H1 (cell line): ENCODE measurements around the gene CNNM3. TPM values are rescaled to one million over a fixed set of nuclear protein-coding genes. Genes with fewer than 3 reads are reported as not detected.

ENCODE experiments used
- ATF2 ChIP-seq: IDR thresholded peaks from 2 replicates; pipeline ENCODE4 v1.6.1; 2012; ENCODE audit warnings: low read length, inconsistent platforms
- CEBPB ChIP-seq: IDR thresholded peaks from 2 replicates; pipeline ENCODE4 v1.6.1; 2012; ENCODE audit warnings: low read depth, low read length
- E2F6 ChIP-seq: IDR thresholded peaks from 2 replicates; pipeline ENCODE4 v1.6.1; 2012; ENCODE audit warnings: inconsistent platforms
- HDAC2 ChIP-seq, 2 experiments: fragments of 300-600 bp in 1 of 2; sonication (generic) in 1 of 2; IDR thresholded peaks; 2 replicates each; pipeline ENCODE4 v1.6.1; 2011 to 2012; ENCODE audit warnings: low read depth in 2 of 2, low read length in 2 of 2, mild to moderate bottlenecking in 2 of 2, moderate library complexity in 2 of 2, borderline replicate concordance in 1 of 2, inconsistent platforms in 1 of 2
- KDM5A ChIP-seq: fragments of 200-600 bp; IDR thresholded peaks from 2 replicates; pipeline ENCODE4 v1.7.1; 2012; ENCODE audit warnings: mild to moderate bottlenecking, low read length, inconsistent platforms, mixed read lengths
- POLR2A ChIP-seq, 2 experiments: IDR thresholded peaks; 1 replicate in 1 of 2; 2 replicates in 1 of 2; pipeline ENCODE4 v1.6.1; 2011; ENCODE audit warnings: low read depth in 2 of 2, low read length in 2 of 2, mild to moderate bottlenecking in 2 of 2; ENCODE audit errors: control extremely low read depth in 1 of 2
- POLR2AphosphoS5 ChIP-seq: IDR thresholded peaks from 2 replicates; pipeline ENCODE4 v1.6.1; 2011; ENCODE audit warnings: low read depth, low read length
- SIRT6 ChIP-seq: IDR thresholded peaks from one replicate; pipeline ENCODE4 v1.7.1; 2012; ENCODE audit warnings: low read length, inconsistent platforms
- SP4 ChIP-seq: IDR thresholded peaks from 2 replicates; pipeline ENCODE4 v1.6.1; 2012; ENCODE audit warnings: low read length, inconsistent platforms
- SUZ12 ChIP-seq: fragments of 200-600 bp; sonication (generic); IDR thresholded peaks from 2 replicates; pipeline ENCODE4 v1.6.1; 2012; ENCODE audit warnings: mild to moderate bottlenecking, inconsistent platforms, low read length, moderate library complexity, mixed read lengths
- polyA plus RNA-seq, 7 experiments: library from polyadenylated mRNA; depleted of rRNA in 3 of 7; stranded (reverse) in 5 of 7; unstranded in 2 of 7; fragments of >200 nt in 5 of 7; fragments of 200-250 nt in 2 of 7; gene quantifications; 1 replicate in 5 of 7; 2 replicates in 1 of 7; 4 replicates in 1 of 7; pipeline versions ENCODE4 v1.2.1 to v1.2.3, GENCODE V29; 2011 to 2013; ENCODE audit warnings: missing spikeins in 2 of 7, mixed read lengths in 2 of 7
- total RNA-seq: library from RNA; stranded (reverse); fragmentation: NEBNext Ultra II Directional; extraction: Animal tissue kit (Norgen Biotek cat#: 25700); gene quantifications from 2 replicates; pipeline ENCODE4 v1.2.1, GENCODE V29; 2021

The CNNM3 gene
- total and polyA plus RNA-seq, 2 of the 8 experiments (the other 6 are each of a cell fraction or from before 2014, with no cell fraction given): 29.1 to 29.2 TPM

GRCh38 chr2:96856776-96857666 lies 41.0 kb downstream of the CNNM3 start (continued):
- TF ChIP-seq POLR2AphosphoS5 (peak; percentile 48; the same call in 1 of the 2 replicates), ATF2 (0 out of 2 replicates have a peak, but pooled peaks have one; percentile 10), E2F6 (peak; percentile 65), SIRT6 (no peak), CEBPB (no peak), SP4 (no peak), KDM5A (no peak), POLR2A (IDR thresholded peaks at IDR 0.05; ENCODE audit: control extremely low read depth in 1 of 2, low read depth in 2 of 2, low read length in 2 of 2) (peak in 1 of 2 experiments; percentile 63; a peak in 2 of 3 replicates), HDAC2 (IDR thresholded peaks at IDR 0.05; ENCODE audit: borderline replicate concordance in 1 of 2, low read depth in 2 of 2, low read length in 2 of 2) (no peak; a peak in 1 of 4 replicates), SUZ12 (no peak)
